Stimulated activated CD8-positive, alpha-beta memory T cell treated with anti-CD3 and anti-CD28 coated beads, Interleukin-7, amount 100 ng/mL, for 4 hours (primary cell): ENCODE results near the gene TGFA.

Experiments
- DNase-seq, 2 donors: peaks; one replicate each; pipeline ENCODE4 v3.0.0-alpha.2; 2020; ENCODE audit warnings: low read depth in 2 of 2

Gene TGFA

DNA sequence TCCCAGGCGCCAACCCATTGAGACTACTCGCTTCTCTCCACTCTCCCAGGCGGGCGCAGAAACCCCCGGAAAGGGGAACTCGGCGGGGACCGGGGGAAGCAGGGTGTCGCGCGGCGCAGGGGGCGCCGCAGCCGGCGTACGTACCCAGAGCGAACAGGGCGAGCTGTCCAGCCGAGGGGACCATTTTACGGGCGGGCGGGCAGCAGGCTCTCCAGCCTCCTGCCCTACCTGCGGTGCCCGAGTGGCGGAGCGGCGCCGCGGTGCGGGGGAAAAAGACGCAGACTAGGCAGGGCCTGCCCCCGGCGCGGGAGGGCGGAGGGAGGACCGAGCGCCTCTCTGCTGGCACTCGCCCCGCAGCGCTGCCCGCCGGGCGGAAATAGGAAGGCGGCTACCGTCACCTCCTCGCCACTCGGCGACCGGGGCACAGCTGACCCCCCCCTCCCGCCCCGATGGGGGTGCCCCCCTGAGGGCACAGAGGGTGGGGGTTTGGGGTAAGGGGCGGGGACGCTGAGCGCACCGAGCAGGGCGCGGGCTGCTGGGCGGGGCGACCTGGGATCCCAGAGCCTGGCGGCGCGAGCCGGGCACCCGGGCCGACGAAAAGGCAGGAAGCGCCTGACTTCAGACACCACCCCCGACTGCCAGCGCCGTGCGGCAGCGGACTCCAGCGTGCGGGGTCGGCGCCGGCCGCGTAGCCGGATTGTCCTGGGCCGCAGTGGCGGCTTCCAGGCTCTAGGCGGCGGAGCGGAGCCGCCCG lies at the start of gene TGFA:
TGFA (minus strand) TSS at position 243 of the 754 bp plus-strand sequence; CDS start at position 184, 59 bp downstream.
- peak; percentile 21 to 63 for DNase-seq

DNA sequence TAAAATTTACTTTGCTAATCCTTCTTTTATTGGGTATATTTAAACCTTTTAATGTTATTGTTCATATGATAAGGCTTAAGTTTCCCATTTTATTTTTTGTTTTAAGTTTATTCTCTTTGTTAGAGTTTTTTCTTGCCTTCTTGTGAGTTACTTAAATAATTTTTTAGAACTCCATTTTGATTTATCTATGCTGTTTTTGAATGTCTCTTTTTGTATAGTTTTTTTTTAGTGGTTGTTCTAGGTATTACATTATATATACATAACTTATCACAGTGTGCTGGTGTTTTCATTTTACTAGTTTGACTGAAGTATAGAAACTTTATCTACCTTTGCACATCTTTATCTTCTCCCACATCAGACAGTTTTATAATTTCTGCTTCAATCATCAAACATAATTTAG lies 49.4 kb upstream of the TGFA start:
- DNase-seq: no peak

DNA sequence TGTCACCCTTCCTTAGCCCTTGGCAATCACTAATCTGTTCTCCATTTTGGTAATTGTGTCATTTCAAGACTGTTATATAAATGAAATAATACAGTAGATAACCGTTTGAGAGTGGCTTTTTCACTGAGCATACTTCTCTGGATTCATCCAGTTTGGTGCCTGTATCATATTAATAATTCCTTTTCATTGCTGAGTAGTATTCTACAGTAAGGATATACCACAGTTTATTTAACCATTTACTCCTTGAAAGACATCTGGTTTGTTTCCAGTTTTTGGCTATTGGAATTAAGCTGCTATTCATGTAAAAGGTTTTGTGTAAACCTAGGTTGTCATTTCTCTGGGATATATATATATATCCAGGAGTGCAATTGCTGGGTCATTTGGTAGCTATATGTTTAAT lies 44.6 kb upstream of the TGFA start:
- no peak for DNase-seq

DNA sequence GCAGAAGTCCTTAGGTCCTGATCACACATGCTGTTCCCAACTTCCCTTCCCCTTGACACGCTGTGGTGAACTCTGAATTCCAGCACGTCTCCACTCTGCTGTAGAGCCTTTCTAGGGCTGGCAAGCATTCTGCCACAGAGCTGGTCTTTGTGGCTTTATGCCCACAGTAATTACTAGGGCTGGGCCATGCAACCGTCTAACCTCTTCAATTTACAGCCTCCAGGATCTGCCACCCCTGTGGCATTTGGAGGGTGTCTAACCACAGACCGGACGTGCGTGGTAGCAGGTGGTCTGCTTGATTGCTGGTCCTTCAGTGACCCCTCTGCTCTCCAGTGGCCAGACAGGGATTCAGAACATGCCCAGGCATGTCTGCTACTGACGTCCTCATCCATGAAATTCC lies 43.1 kb upstream of the TGFA start:
- DNase-seq: no peak

DNA sequence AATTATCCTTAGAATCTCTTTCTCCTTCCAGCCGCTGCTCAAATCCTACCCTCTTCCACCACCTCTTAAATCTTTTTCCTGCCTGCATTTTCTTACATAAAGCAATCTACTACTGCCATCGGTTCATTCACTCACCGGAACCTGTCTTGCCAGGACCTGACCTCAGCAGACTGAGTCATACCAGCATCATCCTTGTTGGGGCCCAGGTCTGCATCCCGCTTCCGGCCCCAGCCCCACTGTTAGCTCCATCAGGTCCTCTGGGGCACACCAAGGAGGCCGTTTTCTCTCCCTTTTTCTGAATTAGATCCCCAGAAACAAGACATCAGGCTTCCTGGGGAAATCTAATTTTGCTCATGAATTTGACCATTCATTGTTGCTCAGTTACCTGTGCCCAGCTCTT lies 42.7 kb upstream of the TGFA start:
- DNase-seq: no peak

DNA sequence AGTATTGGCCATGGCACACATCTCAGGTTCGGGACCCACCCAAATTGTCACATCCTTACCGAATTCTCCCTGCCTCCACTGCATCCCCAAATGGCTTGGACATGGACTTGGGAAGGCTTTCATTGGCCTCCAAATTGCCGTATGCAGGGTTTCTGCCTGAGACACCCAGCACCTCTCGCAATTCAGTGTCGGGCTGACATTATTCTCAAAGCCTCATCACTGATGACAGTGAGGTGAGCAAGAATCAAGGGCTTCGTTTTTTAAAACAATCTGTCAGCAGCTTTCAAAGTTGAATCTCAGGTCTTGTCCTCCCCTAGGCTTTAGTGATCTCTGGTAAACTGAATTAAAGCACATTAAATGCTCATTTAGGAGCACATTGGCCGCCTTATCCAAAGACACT lies 29.5 kb upstream of the TGFA start:
- no peak for DNase-seq

DNA sequence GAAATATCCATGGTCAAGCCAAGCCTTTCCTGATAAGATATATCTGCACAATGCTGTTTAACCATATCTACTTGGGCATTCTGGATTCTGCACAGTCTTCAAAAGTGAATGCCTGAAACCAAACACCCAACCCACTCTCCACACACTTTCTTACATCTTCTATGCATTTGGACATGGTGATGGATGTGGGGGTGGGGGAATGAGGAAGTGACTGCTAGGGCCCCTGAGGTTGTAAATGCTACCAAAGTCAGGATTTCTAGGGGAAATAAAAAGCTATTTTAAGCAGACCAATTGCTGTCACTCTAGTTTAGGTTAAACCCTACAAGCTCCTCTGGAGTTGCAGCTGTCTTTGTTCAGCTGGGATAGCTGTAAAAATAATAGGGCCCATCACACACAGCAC lies 26.7 kb upstream of the TGFA start:
- no peak for DNase-seq

DNA sequence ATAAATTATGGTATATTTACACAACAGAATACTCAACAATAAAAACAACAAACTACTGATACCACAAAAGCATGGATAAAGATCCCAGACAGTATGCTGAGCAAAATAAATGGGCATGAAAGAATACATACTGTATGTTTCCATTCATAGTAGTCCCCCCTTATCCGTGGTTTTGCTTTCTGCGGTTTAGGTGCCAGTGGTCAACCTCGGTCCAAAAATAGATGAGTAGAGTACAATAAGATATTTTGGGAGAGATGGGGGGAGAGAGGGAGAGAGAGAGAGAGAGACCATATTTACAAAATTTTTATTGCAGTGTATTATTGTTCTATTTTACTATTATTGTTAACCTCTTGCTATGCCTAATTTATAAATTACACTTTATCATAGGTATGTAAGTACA lies 21.0 kb upstream of the TGFA start:
- DNase-seq: no peak

DNA sequence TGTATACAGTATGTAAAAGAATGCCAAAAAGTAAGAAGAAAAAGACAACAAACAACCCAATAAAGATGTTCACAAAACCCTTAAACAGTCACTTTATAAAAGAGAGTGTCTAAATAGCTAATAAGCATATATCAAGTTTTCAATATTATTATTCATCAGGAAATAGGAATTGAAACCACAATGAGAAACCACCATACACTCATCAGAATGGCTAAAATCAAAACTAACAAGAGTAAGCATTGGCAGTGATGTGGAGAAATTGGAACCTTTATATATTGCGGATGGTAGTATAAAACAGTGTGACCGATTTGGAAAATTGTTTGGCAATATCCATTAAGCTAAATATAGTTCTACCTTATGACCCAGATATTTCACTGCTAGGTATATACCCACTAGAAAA lies 20.5 kb upstream of the TGFA start:
- no peak for DNase-seq

DNA sequence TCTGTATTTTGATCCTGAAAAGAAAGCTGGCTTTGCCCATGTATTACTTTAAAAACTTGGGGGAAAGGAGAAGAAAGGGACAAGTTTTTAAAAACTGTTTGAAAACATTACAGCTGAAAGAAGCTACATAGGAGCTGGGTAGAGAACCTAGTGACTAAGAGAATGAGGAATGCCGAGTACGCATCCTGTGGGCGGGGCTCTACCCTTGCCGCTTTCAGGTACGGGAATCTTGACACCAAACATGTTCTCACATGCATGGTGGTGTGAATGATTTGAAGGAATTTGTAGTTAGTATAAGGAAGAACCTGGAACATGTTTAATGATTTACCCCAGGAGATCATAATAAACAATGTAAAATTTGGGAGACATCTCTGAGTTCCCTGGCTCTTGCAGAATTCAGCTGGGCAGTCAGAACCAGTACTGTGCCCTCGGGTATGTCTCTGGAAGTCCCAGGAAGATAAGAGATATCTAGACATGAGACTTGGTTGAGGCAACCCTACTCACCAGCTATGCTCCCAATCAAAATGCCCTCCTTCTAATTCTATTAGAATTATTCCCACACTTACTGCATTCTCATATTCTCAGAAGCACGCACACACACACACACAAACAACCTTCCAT lies 16.5 kb upstream of the TGFA start:
- no peak for DNase-seq

DNA sequence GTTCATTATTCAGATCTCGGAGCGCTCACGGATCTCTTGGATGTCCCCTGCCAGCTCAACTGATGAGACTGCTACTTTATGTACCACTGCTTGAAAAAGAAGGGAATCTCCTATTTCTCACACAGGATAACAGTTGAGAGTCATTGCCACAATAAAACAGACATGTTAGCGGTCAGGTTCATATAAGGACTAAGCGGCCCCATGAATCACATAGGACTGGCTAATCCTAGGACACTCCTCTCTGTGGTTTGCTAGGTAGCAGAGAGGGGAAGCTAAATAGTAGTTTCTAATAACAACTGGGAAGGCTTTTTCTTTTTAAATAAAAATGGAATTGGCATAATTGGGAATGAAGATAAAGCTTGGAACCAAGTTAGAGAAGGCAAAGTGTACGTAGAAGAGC lies 15.9 kb upstream of the TGFA start:
- no peak for DNase-seq

DNA sequence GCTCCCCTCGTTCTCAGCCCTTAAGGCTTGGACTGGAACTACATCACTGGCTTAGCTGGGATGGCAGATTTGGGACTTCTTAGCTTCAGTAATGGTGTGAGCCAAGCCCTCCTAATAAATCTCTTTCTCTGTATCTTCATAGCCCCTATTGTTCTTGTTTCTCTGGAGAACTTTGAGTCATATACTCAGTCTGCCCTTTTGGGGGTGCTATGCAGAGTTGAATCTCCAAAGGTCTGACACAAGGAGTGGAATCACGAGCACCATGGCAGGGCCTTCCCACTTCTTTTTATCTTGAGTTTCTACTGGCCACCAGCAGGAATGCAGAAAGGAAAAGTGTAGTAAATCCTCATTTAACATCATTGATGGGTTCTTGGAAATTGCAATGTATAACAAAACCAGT lies 13.3 kb upstream of the TGFA start:
- no peak for DNase-seq

DNA sequence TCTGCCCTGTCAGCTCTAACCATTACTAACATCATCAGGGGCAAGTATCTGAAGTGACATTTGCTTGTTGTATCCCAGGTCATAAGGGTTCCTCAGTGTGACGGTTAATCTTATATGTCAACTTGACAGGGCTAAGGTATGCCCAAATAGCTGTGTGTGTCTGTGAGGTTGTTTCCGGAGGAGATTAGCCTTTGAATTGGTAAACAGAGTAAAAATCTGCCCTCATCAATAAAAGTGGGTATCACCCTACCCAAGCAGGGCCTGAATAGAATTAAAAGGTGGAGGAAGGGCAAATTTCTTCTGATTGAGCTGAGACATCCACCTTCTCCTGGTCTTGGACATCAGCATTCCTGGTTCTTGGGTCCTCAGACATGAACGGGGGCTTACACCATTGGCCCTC lies 12.8 kb upstream of the TGFA start:
- no peak for DNase-seq

DNA sequence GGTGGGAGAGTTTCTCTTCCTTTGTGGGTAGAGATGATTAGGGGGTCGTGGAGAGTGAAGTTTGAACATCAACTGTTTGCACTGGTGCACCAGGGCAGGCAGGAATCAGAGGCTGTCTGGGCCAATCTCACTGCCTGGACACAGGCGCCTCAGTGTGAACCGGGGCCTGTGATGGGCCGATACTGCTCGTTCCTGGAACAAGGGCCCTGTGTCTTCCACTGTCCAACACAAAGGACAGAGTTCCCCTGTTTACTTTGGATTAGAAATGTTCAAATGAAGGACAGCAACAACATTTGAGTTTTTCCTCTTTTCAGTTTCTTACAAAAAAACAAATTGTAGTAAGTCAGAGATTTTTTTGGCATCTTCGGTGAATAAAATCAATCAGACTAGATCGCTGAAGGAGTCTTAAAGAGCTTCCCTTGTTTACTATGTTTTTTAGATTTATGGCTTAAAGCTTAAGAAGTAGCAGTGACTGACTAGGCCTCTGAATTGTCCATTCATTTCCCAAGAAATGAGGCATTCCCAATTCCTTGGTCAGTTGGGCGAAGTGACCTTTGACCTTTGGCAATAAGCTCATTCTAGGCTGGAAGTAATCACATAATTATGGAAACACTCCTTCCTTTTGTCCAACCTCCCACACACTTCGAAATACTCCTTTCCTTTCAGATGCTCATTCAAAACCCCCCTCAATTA lies 11.6 kb upstream of the TGFA start:
- DNase-seq: no peak

DNA sequence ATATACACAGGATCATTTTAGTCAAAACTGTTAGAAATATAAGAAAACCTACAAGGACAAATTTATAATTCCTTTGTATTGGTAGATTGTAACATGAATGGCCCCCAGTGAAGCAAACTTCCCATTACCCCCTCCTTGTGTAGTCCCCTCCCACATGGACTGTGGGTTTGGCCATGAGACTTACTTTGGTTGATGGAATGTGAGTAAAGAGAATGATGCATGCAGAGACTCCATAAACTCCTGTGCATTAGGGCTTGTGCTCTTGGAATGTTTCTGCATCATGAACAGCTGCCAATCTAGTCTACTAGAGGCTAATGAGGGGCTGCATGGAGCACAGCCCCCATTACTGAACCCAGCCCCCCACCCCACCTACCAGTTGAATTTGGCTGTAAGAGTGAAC lies 8.3 kb upstream of the TGFA start:
- no peak for DNase-seq

DNA sequence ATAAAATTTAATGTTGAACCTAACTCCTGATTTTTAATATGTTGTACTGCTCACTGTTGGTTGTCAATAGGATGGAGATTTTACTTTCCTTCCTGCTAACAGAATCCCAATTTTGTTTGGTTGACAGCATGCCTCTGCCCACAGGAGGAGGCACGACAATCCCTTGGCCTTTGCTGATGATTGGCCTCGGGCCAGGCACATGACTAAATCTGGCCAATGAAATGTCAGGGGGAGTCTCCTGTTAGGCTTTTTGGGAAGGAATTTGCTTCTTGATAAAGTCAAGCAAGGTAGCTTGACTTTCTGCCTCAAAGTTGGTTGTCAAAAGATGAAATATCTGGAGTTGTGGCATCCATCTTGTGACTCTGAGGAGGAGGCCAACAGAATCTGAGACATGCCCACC lies 6.8 kb upstream of the TGFA start:
- no peak for DNase-seq

DNA sequence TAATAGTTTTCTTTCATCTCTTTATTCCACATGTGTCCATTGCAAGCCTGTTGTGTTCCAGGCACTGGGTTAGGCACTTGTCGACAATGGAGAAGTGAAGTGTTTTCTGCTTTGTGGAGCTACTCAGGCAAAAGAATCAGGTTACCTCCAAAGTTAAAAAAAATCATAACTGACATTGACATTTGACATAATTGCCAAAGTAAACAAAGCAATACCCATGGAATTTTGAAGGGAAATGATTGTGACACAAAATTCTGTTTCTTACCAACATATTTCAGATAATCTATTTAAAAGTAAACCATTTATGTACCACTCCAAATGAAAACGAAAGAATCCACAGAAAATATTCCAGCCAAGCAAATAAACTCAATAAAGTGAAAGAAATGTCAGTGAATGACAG lies 6.4 kb upstream of the TGFA start:
- DNase-seq: no peak

DNA sequence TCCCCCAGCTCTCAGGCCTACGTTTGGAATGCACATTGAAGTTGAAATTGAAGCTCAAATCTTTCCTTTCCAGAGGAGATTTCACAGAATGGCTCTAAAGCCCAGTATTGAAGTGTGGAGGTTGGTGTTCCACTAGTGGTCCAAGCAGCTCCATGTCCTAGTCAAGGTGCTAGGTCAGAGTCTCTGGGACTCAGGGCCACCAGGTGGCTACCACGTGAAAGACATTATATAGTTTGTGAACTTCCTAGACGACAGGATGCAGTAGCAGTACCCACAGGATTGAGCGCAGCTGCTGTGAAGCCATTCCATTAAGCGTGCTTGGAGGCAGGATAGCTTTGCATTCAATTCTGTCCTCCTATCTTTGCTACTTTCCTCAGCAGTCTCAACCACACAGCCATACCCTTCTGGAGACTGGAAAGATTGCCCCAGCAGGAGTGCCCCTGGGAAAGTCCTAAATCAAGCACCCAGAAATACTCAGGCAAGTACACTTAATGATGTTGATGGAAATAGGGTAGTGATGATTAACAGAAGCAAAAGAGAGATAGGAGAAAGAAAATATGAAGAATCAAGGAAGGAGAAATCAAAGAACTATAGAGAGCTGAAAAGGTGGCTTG lies 4.7 kb upstream of the TGFA start:
- DNase-seq: no peak

DNA sequence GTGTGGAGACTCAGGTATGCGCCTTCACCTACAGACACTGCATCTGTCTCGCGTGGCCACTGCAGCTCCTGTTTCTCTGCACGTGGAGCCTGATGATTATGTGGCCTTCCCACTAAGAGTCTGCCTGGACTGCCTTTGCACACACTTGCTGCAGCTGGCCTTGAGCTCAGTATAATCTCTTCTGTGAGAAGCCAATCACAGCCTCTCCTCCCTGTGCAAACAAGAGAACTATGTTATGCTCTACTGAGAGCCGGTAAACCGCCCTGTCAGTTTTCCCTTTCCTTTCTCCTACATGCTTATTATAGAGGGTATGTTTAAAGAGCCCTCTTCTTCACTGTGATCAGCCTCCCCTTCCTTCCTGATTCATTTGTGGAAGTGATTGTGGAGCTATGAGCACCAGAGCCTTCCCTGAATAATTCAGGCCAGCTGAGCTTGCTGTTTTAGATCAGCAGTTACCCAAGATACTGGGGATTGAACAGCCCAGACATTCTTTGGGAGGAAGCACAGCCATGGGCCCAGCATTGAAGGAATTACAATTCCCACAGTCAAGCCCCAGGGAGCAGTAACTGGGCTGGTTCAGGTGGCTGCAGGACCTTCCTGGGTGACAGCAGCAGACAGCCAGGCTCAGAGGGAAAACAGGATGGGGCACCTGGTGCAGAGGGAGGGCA lies 3.7 kb upstream of the TGFA start:
- DNase-seq: no peak

DNA sequence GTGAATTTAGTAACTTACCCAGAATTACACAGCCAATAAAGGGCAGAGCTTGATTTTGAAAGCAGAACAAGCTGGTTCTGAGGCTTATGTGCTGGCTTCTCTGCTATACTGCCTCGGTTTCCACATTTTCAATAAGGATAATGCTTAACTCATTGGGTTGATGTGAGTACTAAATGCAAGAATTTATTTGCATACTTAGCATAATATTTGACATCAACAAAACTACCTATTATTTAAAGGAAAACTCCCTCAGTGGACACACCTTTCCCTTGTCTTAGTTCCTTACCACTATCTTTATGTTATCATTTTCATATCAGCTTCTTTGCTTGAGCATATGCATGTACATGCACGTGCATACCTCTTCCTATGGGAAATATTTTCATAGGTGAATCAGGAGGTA lies 3.0 kb upstream of the TGFA start:
- no peak for DNase-seq

DNA sequence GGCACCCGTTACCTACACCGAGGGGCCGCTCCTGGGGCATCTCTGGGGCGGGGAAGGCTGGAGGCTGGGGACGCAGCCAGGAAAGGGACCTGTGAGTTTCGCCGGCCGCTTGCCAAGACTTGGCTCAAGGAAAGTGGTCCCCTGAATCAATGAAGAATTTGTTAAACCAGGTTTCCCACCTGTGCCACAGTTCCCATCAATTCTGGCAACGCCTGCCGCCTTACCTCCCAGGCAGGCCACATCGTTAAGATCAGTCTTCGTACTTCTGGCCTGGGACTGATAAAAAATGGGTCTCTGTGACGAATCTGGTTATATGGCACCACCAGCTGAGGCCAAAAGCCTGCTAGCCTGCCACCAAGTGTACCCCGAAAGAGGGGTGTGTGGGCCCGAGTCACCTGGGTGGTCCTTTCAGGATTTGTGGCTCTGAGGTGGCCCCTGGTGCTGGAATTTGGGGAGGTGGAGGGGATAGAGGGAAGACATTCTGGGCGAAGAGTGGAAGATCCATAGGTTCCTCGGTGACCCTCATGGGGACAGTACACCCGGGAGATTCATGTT lies 789 bp upstream of the TGFA start:
- DNase-seq: no peak

DNA sequence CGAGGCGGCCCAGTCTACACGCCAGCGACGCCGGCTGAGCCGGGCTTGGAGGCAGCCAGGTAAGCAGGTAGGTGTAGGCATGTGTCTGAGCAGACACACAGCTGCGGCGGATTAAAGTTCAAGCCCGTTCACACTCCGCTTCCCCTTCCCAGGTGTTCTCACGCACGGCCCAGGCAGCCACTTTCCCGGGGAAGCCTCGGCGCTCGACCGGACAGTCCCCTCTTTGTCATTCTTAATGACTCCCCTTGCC lies 367 bp downstream of the TGFA start:
- peak in 1 of 2 donors; percentile 10 for DNase-seq
